Naive B cell (primary cell): Measurements from ENCODE around the gene TCEAL4. TPM values are rescaled to one million over a fixed set of nuclear protein-coding genes. Genes with fewer than 3 reads are reported as not detected.

Experiments
- ATAC-seq, 2 donors: fragments of 150-1000 bp; cut with Tn5 transposase; 2 replicates each; pipeline ENCODE4 v1.10.0; 2021; ENCODE audit warnings: low read depth in 2 of 2, mild to moderate bottlenecking in 2 of 2, moderate library complexity in 2 of 2
- DNase-seq: peaks from one replicate; pipeline ENCODE4 v3.0.0; 2022
- H3K27ac Mint-ChIP-seq, 6 donors: one replicate each; pipeline ENCODE4 v1.8.0; 2020 to 2022; ENCODE audit warnings: mild to moderate bottlenecking in 6 of 6, mixed read lengths in 6 of 6, moderate library complexity in 5 of 6, inconsistent platforms in 2 of 6
- H3K27me3 Mint-ChIP-seq, 3 donors: one replicate each; pipeline ENCODE4 v1.8.0; 2021 to 2022; ENCODE audit warnings: mixed read lengths in 3 of 3, mild to moderate bottlenecking in 1 of 3
- H3K36me3 Mint-ChIP-seq, 2 donors: one replicate each; pipeline ENCODE4 v1.8.0; 2020 to 2022; ENCODE audit warnings: mixed read lengths in 2 of 2, inconsistent platforms in 1 of 2, mild to moderate bottlenecking in 1 of 2
- H3K4me1 Mint-ChIP-seq, 3 donors: one replicate each; pipeline ENCODE4 v1.8.0; 2020 to 2022; ENCODE audit warnings: mixed read lengths in 3 of 3, inconsistent platforms in 1 of 3, mild to moderate bottlenecking in 1 of 3, moderate library complexity in 1 of 3
- H3K4me3 Mint-ChIP-seq, 8 donors: one replicate each; pipeline ENCODE4 v1.8.0; 2020 to 2022; ENCODE audit warnings: mild to moderate bottlenecking in 8 of 8, mixed read lengths in 8 of 8, moderate library complexity in 8 of 8, inconsistent platforms in 2 of 8
- H3K9me3 Mint-ChIP-seq, 7 donors: one replicate each; pipeline ENCODE4 v1.8.0; 2020 to 2022; ENCODE audit warnings: mixed read lengths in 7 of 7, mild to moderate bottlenecking in 5 of 7, inconsistent platforms in 2 of 7, moderate library complexity in 1 of 7
- polyA plus RNA-seq, 6 donors: library from polyadenylated mRNA; unstranded; fragments of 300-500 nt; fragmentation: Illumina TruSeq; gene quantifications; one replicate each; pipeline ENCODE4 v1.2.3, GENCODE V29; 2021; ENCODE audit warnings: low read depth in 6 of 6

The TCEAL4 gene
- polyA plus RNA-seq, 6 donors from 2014 or later: 12.0 to 23.0 (median 16.0) TPM

- no peaks in the 10 kb centered on the region for H3K27me3 Mint-ChIP-seq
- DNase-seq: no peak
- H3K27ac Mint-ChIP-seq: no peak overlapping the region
- ATAC-seq: no peak
- no peaks in the 10 kb centered on the region for H3K36me3 Mint-ChIP-seq
- H3K4me3 Mint-ChIP-seq: no peak overlapping the region
- no peaks in the 10 kb centered on the region for H3K4me1 Mint-ChIP-seq
- H3K9me3 Mint-ChIP-seq: no peaks in the 10 kb centered on the region
Observed at GRCh38 chrX:103635436-103635835, 50.1 kb downstream of the TCEAL4 start.

Other genes starting within 250 kb of the TCEAL4 start
- 1 to 10 TPM in 2 of 6 donors, under 1 TPM in 2, not detected in 2; 0.45 to 1.5 (median 0.93) TPM for gene TCEAL9, start 229.0 kb upstream of the TCEAL4 start, polyA plus RNA-seq
- 1 to 10 TPM; 1.9 to 4.0 (median 2.8) TPM for gene BEX3, start 209.0 kb upstream of the TCEAL4 start, polyA plus RNA-seq
- gene RAB40A, start 66.0 kb upstream of the TCEAL4 start, polyA plus RNA-seq: not detected
- 1 to 10 TPM; 3.5 to 8.0 (median 5.3) TPM for gene TCEAL3, start 22.4 kb downstream of the TCEAL4 start, polyA plus RNA-seq
- gene TCEAL1, start 43.5 kb downstream of the TCEAL4 start, polyA plus RNA-seq: 10 to 100 TPM; 23.2 to 74.4 (median 26.0) TPM
- gene MORF4L2, start 101.2 kb downstream of the TCEAL4 start, polyA plus RNA-seq: 10 to 100 TPM; 56.4 to 82.9 (median 73.1) TPM
- gene TMEM31, start 125.4 kb downstream of the TCEAL4 start, polyA plus RNA-seq: under 1 TPM in 2 of 6 donors, not detected in 4; 0.58 to 1.00 TPM
- gene PLP1, start 191.3 kb downstream of the TCEAL4 start, polyA plus RNA-seq: not detected
- under 1 TPM; 0.10 to 0.73 (median 0.22) TPM for gene RAB9B, start 246.7 kb downstream of the TCEAL4 start, polyA plus RNA-seq